Endodermal cell (in vitro differentiated cells): ENCODE measurements around the gene LYPD4. TPM values are rescaled to one million over a fixed set of nuclear protein-coding genes. Genes with fewer than 3 reads are reported as not detected.
A peak's percentile ranks its signal among the peaks of the same experiment; 100 is the strongest.

ENCODE experiments used
- DNase-seq: peaks from one replicate; pipeline ENCODE4 v3.0.0-alpha.2; 2017
- H3K27ac ChIP-seq: 2 replicates; pipeline ENCODE4 v1.5.1; 2013; ENCODE audit warnings: mild to moderate bottlenecking, low read depth, low read length, moderate library complexity
- H3K27me3 ChIP-seq: 2 replicates; pipeline ENCODE4 v1.6.1; 2013; ENCODE audit warnings: mild to moderate bottlenecking, low read length, moderate library complexity; ENCODE audit not compliant: insufficient read depth, control insufficient read depth, poor library complexity, severe bottlenecking
- H3K36me3 ChIP-seq: 2 replicates; pipeline ENCODE4 v1.7.0; 2013; ENCODE audit warnings: mild to moderate bottlenecking, low read length, moderate library complexity; ENCODE audit not compliant: control insufficient read depth, insufficient read depth
- H3K4me1 ChIP-seq: one replicate; pipeline ENCODE4 v1.7.0; 2013; ENCODE audit warnings: low read length; ENCODE audit not compliant: control insufficient read depth, insufficient read depth
- H3K4me3 ChIP-seq: 2 replicates; pipeline ENCODE4 v1.5.1; 2013; ENCODE audit warnings: mild to moderate bottlenecking, low read length, moderate library complexity
- H3K9ac ChIP-seq: 2 replicates; pipeline ENCODE4 v1.6.1; 2013; ENCODE audit warnings: mild to moderate bottlenecking, low read length, moderate library complexity; ENCODE audit not compliant: poor library complexity, severe bottlenecking; ENCODE audit errors: extremely low read depth
- H3K9me3 ChIP-seq: 2 replicates; pipeline ENCODE4 v1.6.1; 2013; ENCODE audit warnings: mild to moderate bottlenecking, low read length, moderate library complexity; ENCODE audit not compliant: control insufficient read depth
- H3K27ac Mint-ChIP-seq: 2 replicates; pipeline ENCODE4 v1.8.0; 2020; ENCODE audit warnings: mixed read lengths
- H3K27me3 Mint-ChIP-seq: 2 replicates; pipeline ENCODE4 v1.8.0; 2021; ENCODE audit warnings: mild to moderate bottlenecking, mixed read lengths; ENCODE audit not compliant: insufficient read depth
- H3K36me3 Mint-ChIP-seq: 2 replicates; pipeline ENCODE4 v1.8.0; 2020; ENCODE audit warnings: low read depth, mixed read lengths
- H3K4me1 Mint-ChIP-seq: 2 replicates; pipeline ENCODE4 v1.8.0; 2020; ENCODE audit warnings: mixed read lengths
- H3K4me3 Mint-ChIP-seq: 2 replicates; pipeline ENCODE4 v1.8.0; 2020; ENCODE audit warnings: mild to moderate bottlenecking, moderate library complexity, mixed read lengths
- H3K9me3 Mint-ChIP-seq: 2 replicates; pipeline ENCODE4 v1.8.0; 2020; ENCODE audit warnings: mild to moderate bottlenecking, mixed read lengths
- CTCF ChIP-seq: fragments of 200-600 bp; sonication (generic); conservative IDR thresholded peaks from 2 replicates; pipeline ENCODE4 v1.5.0; 2021; ENCODE audit warnings: antibody characterized with exemption, mild to moderate bottlenecking
- WGBS, 2 experiments: methylation state at CpG; one replicate each; pipeline versions ENCODE4 v1.1.5 to v1.1.7; 2013; ENCODE audit warnings: missing lambda C conversion rate in 2 of 2, mixed read lengths in 1 of 2; ENCODE audit not compliant: insufficient coverage in 1 of 2, insufficient read length in 1 of 2; 5-methylcytosine and 5-hydroxymethylcytosine counted together
- total RNA-seq, 2 donors: library from RNA; stranded (reverse); fragmentation: NEBNext Ultra II Directional in 1 of 2; extraction: Animal tissue kit (Norgen Biotek cat#: 25700) in 1 of 2; gene quantifications; 2 replicates in 1 of 2; 3 replicates in 1 of 2; pipeline ENCODE4 v1.2.1, GENCODE V29; 2021

Gene LYPD4
- total RNA-seq, 2 donors from 2014 or later, result not detected

GRCh38 chr19:41860419-41861115, 16.1 kb upstream of the LYPD4 start:
- peak overlapping the region; percentile 99 for H3K9ac ChIP-seq
- H3K4me1 ChIP-seq, result peaks cover 28% of the 10 kb centered on the region
- no peaks in the 10 kb centered on the region for H3K27me3 ChIP-seq
- DNase-seq, result peak; percentile 53
- H3K4me3 ChIP-seq, result peak overlapping the region; percentile 98
- H3K9me3 ChIP-seq, result no peaks in the 10 kb centered on the region
- H3K27ac ChIP-seq, result peak overlapping the region; percentile 85
- Mint-ChIP-seq H3K27me3 (peaks cover 9% of the 10 kb centered on the region), H3K36me3 (peaks cover 49% of the 10 kb centered on the region), H3K4me1 (peaks cover 26% of the 10 kb centered on the region), H3K9me3 (no peaks in the 10 kb centered on the region), H3K4me3 (peak overlapping the region; percentile 81), H3K27ac (peak overlapping the region; percentile 97)
- H3K36me3 ChIP-seq, result peaks cover 50% of the 10 kb centered on the region
- TF ChIP-seq CTCF, result no peak
- WGBS, 2 experiments, result 1 to 2% methylated on average over 25 to 45 of the region's 45 CpGs

GRCh38 chr19:41859618-41860418, 15.3 kb upstream of the LYPD4 start, which contains the start of gene RPS19:
RPS19 (plus strand) TSS chr19:41860255; CDS start chr19:41860775, 520 bp downstream.
- peak within 1 kb of the TSS; percentile 85 for H3K27ac ChIP-seq
- H3K9me3 Mint-ChIP-seq, result no peaks in the 10 kb centered on the region
- H3K4me3 Mint-ChIP-seq, result peak within 1 kb of the TSS; percentile 81
- 0% methylated on average over 22 to 76 of the region's 76 CpGs for WGBS, 2 experiments
- peak; percentile 72 for TF ChIP-seq CTCF
- peaks cover 1% of the 10 kb centered on the region for H3K27me3 ChIP-seq
- H3K36me3 ChIP-seq, result peaks cover 43% of the 10 kb centered on the region
- peak; percentile 99 for DNase-seq
- peak within 1 kb of the TSS; percentile 97 for H3K27ac Mint-ChIP-seq
- peaks cover 43% of the 10 kb centered on the region for H3K36me3 Mint-ChIP-seq
- H3K4me3 ChIP-seq, result peak within 1 kb of the TSS; percentile 98
- H3K4me1 Mint-ChIP-seq, result peaks cover 26% of the 10 kb centered on the region
- no peaks in the 10 kb centered on the region for H3K9me3 ChIP-seq
- peak within 1 kb of the TSS; percentile 99 for H3K9ac ChIP-seq
- peaks cover 28% of the 10 kb centered on the region for H3K4me1 ChIP-seq
- peaks cover 12% of the 10 kb centered on the region for H3K27me3 Mint-ChIP-seq

GRCh38 chr19:41859213-41859617, 14.7 kb upstream of the LYPD4 start:
- peaks cover 37% of the 10 kb centered on the region for H3K36me3 Mint-ChIP-seq
- Histone ChIP-seq H3K27me3 (peaks cover 7% of the 10 kb centered on the region), H3K9me3 (no peaks in the 10 kb centered on the region), H3K27ac (no peak overlapping the region), H3K4me3 (peak overlapping the region; percentile 79), H3K9ac (peak overlapping the region; percentile 38), H3K4me1 (peaks cover 23% of the 10 kb centered on the region), H3K36me3 (peaks cover 37% of the 10 kb centered on the region)
- peaks cover 18% of the 10 kb centered on the region for H3K27me3 Mint-ChIP-seq
- no peaks in the 10 kb centered on the region for H3K9me3 Mint-ChIP-seq
- TF ChIP-seq CTCF, result no peak
- peaks cover 26% of the 10 kb centered on the region for H3K4me1 Mint-ChIP-seq
- 12 to 19% methylated on average over 7 to 8 of the region's 8 CpGs for WGBS, 2 experiments
- no peak for DNase-seq
- peak overlapping the region; percentile 67 for H3K27ac Mint-ChIP-seq
- H3K4me3 Mint-ChIP-seq, result peak overlapping the region; percentile 81
